Measurements from ENCODE around the gene AKT1. TPM values are rescaled to one million over a fixed set of nuclear protein-coding genes. Genes with fewer than 3 reads are reported as not detected.

AKT1 gene
- total RNA-seq (2022), result 118 and 120 TPM in 2 replicates
- Bru-seq, nascent RNA, result percentile 57 among the genes with signal in this experiment
- BruChase-seq, experiment 1, labeled RNA remaining after a 6-hour chase, result percentile 80 among the genes with signal in this experiment
- BruChase-seq, experiment 2, labeled RNA remaining after a 2-hour chase, result percentile 78 among the genes with signal in this experiment
- long read RNA-seq, transcript AKT1-203 (14 exons, 2,710 nt), result major isoform, 190 of 334 reads
- long read RNA-seq, transcript AKT1-201 (15 exons, 2,866 nt), result minor isoform, 12 of 334 reads
- long read RNA-seq, transcript AKT1-220 (15 exons, 2,742 nt), result minor isoform, 30 of 334 reads
- long read RNA-seq, transcript AKT1-202 (14 exons, 3,913 nt), result minor isoform, 7 of 334 reads
- long read RNA-seq, partial matches to known transcripts, result 22 of 334 reads
- long read RNA-seq, other reads (novel, unspliced or antisense), result 69 of 334 reads

- H3K27me3 Mint-ChIP-seq (ENCODE audit: unreplicated experiment), result no peaks in the 10 kb centered on the region
These were observed at the start of gene AKT1 for GRCh38 chr14:104794993-104795780. Gene AKT1, minus strand, starts transcription at chr14:104795748. Its CDS starts 3,105 bp downstream, at chr14:104792643.

GRCh38 chr14:104845033-104845666 is 49.6 kb upstream of the AKT1 start:
- Mint-ChIP-seq H3K27me3 (ENCODE audit: unreplicated experiment) (peaks cover 84% of the 10 kb centered on the region), H3K4me3 (ENCODE audit: low read depth, unreplicated experiment) (no peak overlapping the region), H3K4me1 (ENCODE audit: low read depth, unreplicated experiment) (peaks cover 8% of the 10 kb centered on the region), H3K36me3 (ENCODE audit: insufficient read depth, unreplicated experiment) (no peaks in the 10 kb centered on the region), H3K27ac (ENCODE audit: unreplicated experiment) (no peak overlapping the region), H3K9me3 (ENCODE audit: low read depth, unreplicated experiment) (no peaks in the 10 kb centered on the region)
- DNase-seq, result no peak
- intact Hi-C loops (cut with micrococcal nuclease; ENCODE audit: unreplicated experiment), result no loop called here
- CTCF ChIA-PET, result no interaction called here
- TF ChIP-seq CTCF (IDR thresholded peaks at IDR 0.05; ENCODE audit: unreplicated experiment), result no peak
- BruUV-seq (replicated peaks), result no TSS peak

More at GRCh38 chr14:104794993-104795780, at the start of gene AKT1:
- H3K4me1 Mint-ChIP-seq (ENCODE audit: low read depth, unreplicated experiment), result peaks cover 40% of the 10 kb centered on the region
- no peak for DNase-seq
- no peak for TF ChIP-seq CTCF (IDR thresholded peaks at IDR 0.05; ENCODE audit: unreplicated experiment)
- H3K36me3 Mint-ChIP-seq (ENCODE audit: insufficient read depth, unreplicated experiment), result peaks cover 30% of the 10 kb centered on the region
- H3K27ac Mint-ChIP-seq (ENCODE audit: unreplicated experiment), result peak within 1 kb of the TSS; percentile 35
- CTCF ChIA-PET, result interaction anchor here (1.8 kb wide), 1 partner anchor 27 kb away, joined by 6 read pairs; no protein-coding TSS in a partner anchor
- no TSS peak for BruUV-seq (replicated peaks)
- intact Hi-C loops (cut with micrococcal nuclease; ENCODE audit: unreplicated experiment), result no loop called here
- H3K9me3 Mint-ChIP-seq (ENCODE audit: low read depth, unreplicated experiment), result no peaks in the 10 kb centered on the region
- peak within 1 kb of the TSS; percentile 81 for H3K4me3 Mint-ChIP-seq (ENCODE audit: low read depth, unreplicated experiment)

GRCh38 chr14:104844306-104845032 is 48.9 kb upstream of the AKT1 start:
- intact Hi-C loops (cut with micrococcal nuclease; ENCODE audit: unreplicated experiment), result no loop called here
- BruUV-seq (replicated peaks), result no TSS peak
- CTCF ChIA-PET, result interaction anchor here (0.6 kb wide), 1 partner anchor 20 kb away, joined by 3 read pairs; no protein-coding TSS in a partner anchor
- no peaks in the 10 kb centered on the region for H3K36me3 Mint-ChIP-seq (ENCODE audit: insufficient read depth, unreplicated experiment)
- H3K27ac Mint-ChIP-seq (ENCODE audit: unreplicated experiment), result no peak overlapping the region
- DNase-seq, result no peak
- H3K4me3 Mint-ChIP-seq (ENCODE audit: low read depth, unreplicated experiment), result peak overlapping the region; percentile 73
- H3K27me3 Mint-ChIP-seq (ENCODE audit: unreplicated experiment), result peaks cover 84% of the 10 kb centered on the region
- H3K9me3 Mint-ChIP-seq (ENCODE audit: low read depth, unreplicated experiment), result no peaks in the 10 kb centered on the region
- peaks cover 8% of the 10 kb centered on the region for H3K4me1 Mint-ChIP-seq (ENCODE audit: low read depth, unreplicated experiment)
- TF ChIP-seq CTCF (IDR thresholded peaks at IDR 0.05; ENCODE audit: unreplicated experiment), result no peak
